ENCODE measurements around the gene ZNRF1. TPM values are rescaled to one million over a fixed set of nuclear protein-coding genes. Genes with fewer than 3 reads are reported as not detected.

The ZNRF1 gene
- polyA plus RNA-seq (2011; rRNA removed) (31.6 and 36.5 TPM in 2 replicates), polyA minus RNA-seq (2011; rRNA and poly(A)+ RNA removed) (29.5 and 34.9 TPM in 2 replicates)

- H3K9me3 ChIP-seq (ENCODE audit: control insufficient read depth, insufficient read depth, low read length) = no peaks in the 10 kb centered on the region; the same call in 1 of the 2 replicates
- ChIA-PET POLR2A (interaction anchor here (2.1 kb wide), 1 partner anchor 112 kb away, joined by 16 read pairs; no protein-coding TSS in a partner anchor), CTCF (interaction anchor here (0.5 to 4.8 kb wide), 28 partner anchors 8 to 199 kb away, joined by 3 to 144 read pairs (median 5); partner anchors contain the start of genes LDHD and WDR59)
- DNase-seq (ENCODE audit: low read depth, low spot score) = peak; percentile 24
- H3K4me3 ChIP-seq (ENCODE audit: low read depth, low read length) = peak within 1 kb of the TSS; percentile 92
- H3K27me3 ChIP-seq (ENCODE audit: control insufficient read depth, insufficient read depth, low read length) = no peaks in the 10 kb centered on the region
- TF ChIP-seq CTCF (IDR thresholded peaks at IDR 0.05; ENCODE audit: low read depth, low read length) = peak; percentile 72
- peak within 1 kb of the TSS; percentile 11 for H3K27ac ChIP-seq (ENCODE audit: low read depth, low read length)
Measured at GRCh38 chr16:74998481-74999218, at the start of gene ZNRF1. Gene ZNRF1, plus strand, starts transcription at chr16:74999024. Its CDS starts 648 bp downstream, at chr16:74999672.

- no peaks in the 10 kb centered on the region for H3K27me3 ChIP-seq (ENCODE audit: control insufficient read depth, insufficient read depth, low read length)
- no peak overlapping the region for H3K4me3 ChIP-seq (ENCODE audit: low read depth, low read length)
- H3K27ac ChIP-seq (ENCODE audit: low read depth, low read length) = no peak overlapping the region
- TF ChIP-seq CTCF (IDR thresholded peaks at IDR 0.05; ENCODE audit: low read depth, low read length) = no peak
- CTCF ChIA-PET = no interaction called here
- H3K9me3 ChIP-seq (ENCODE audit: control insufficient read depth, insufficient read depth, low read length) = no peaks in the 10 kb centered on the region
- POLR2A ChIA-PET = no interaction called here
- no peak for DNase-seq (ENCODE audit: low read depth, low spot score)
Measured at GRCh38 chr16:74949309-74949708, 49.5 kb upstream of the ZNRF1 start.

GRCh38 chr16:74950511-74950910 lies 48.3 kb upstream of the ZNRF1 start:
- ChIA-PET POLR2A (no interaction called here), CTCF (no interaction called here)
- Histone ChIP-seq H3K27ac (ENCODE audit: low read depth, low read length) (no peak overlapping the region), H3K27me3 (ENCODE audit: control insufficient read depth, insufficient read depth, low read length) (no peaks in the 10 kb centered on the region), H3K9me3 (ENCODE audit: control insufficient read depth, insufficient read depth, low read length) (no peaks in the 10 kb centered on the region), H3K4me3 (ENCODE audit: low read depth, low read length) (no peak overlapping the region)
- no peak for DNase-seq (ENCODE audit: low read depth, low spot score)
- no peak for TF ChIP-seq CTCF (IDR thresholded peaks at IDR 0.05; ENCODE audit: low read depth, low read length)

- Histone ChIP-seq H3K4me3 (ENCODE audit: low read depth, low read length) (no peak overlapping the region), H3K27me3 (ENCODE audit: control insufficient read depth, insufficient read depth, low read length) (no peaks in the 10 kb centered on the region), H3K9me3 (ENCODE audit: control insufficient read depth, insufficient read depth, low read length) (no peaks in the 10 kb centered on the region), H3K27ac (ENCODE audit: low read depth, low read length) (no peak overlapping the region)
- CTCF ChIA-PET = no interaction called here
- DNase-seq (ENCODE audit: low read depth, low spot score) = no peak
- no peak for TF ChIP-seq CTCF (IDR thresholded peaks at IDR 0.05; ENCODE audit: low read depth, low read length)
- POLR2A ChIA-PET = interaction anchor here (1.1 kb wide), 1 partner anchor 161 kb away, joined by 3 read pairs; no protein-coding TSS in a partner anchor
Measured at GRCh38 chr16:74951206-74951605, 47.6 kb upstream of the ZNRF1 start.

- no peak overlapping the region for H3K27ac ChIP-seq (ENCODE audit: low read depth, low read length)
- H3K9me3 ChIP-seq (ENCODE audit: control insufficient read depth, insufficient read depth, low read length) = no peaks in the 10 kb centered on the region
- H3K27me3 ChIP-seq (ENCODE audit: control insufficient read depth, insufficient read depth, low read length) = no peaks in the 10 kb centered on the region
- POLR2A ChIA-PET = interaction anchor here (1.1 kb wide), 1 partner anchor 161 kb away, joined by 3 read pairs; no protein-coding TSS in a partner anchor
- TF ChIP-seq CTCF (IDR thresholded peaks at IDR 0.05; ENCODE audit: low read depth, low read length) = no peak
- no peak for DNase-seq (ENCODE audit: low read depth, low spot score)
- CTCF ChIA-PET = no interaction called here
- H3K4me3 ChIP-seq (ENCODE audit: low read depth, low read length) = no peak overlapping the region
Measured at GRCh38 chr16:74951681-74952080, 47.1 kb upstream of the ZNRF1 start.

All from AG04450 (cell line).